A549 (cell line): Measurements from ENCODE around the gene PRKCE. TPM values are rescaled to one million over a fixed set of nuclear protein-coding genes. Genes with fewer than 3 reads are reported as not detected.

ENCODE experiments used
- ATAC-seq, 2 experiments: fragments of 200-7000 bp in 1 of 2; fragments of >200 bp in 1 of 2; cut with Nextera tagmentation in 1 of 2; cut with Tn5 transposase in 1 of 2; 3 replicates each; pipeline versions ENCODE4 v1.8.0 to v1.9.1; 2018 to 2020; ENCODE audit warnings: mild to moderate bottlenecking in 1 of 2, moderate library complexity in 1 of 2
- CTCF ChIA-PET: fragments of 300-600 bp; sonication (Branson Sonifier 250); formaldehyde crosslinking; extraction: SDS; loops from one replicate; lab custom pipeline; 2021; ENCODE audit warnings: antibody characterized with exemption, inconsistent platforms; lab: Yijun Ruan, JAX
- POLR2A ChIA-PET: fragments of 350-600 bp; formaldehyde crosslinking; extraction: SDS; loops from one replicate; lab custom pipeline; 2021; ENCODE audit warnings: antibody characterized with exemption, inconsistent platforms; lab: Yijun Ruan, JAX
- DNase-seq, 2 experiments: peaks; one replicate each; pipeline versions ENCODE4 v3.0.0 to v3.0.0-alpha.2; 2011 to 2016; ENCODE audit warnings: low read depth in 1 of 2, low spot score in 1 of 2
- FAIRE-seq: peaks from 2 replicates; lab custom pipeline; 2011; peaks lifted over from hg19 to GRCh38; lab: Jason Lieb, UNC
- H3K27ac ChIP-seq, 2 experiments: fragments of >200 bp; sonication (Bioruptor Twin); formaldehyde crosslinking; 3 replicates each; pipeline ENCODE4 v1.5.1; 2016 to 2017
- H3K4me1 ChIP-seq: fragments of >200 bp; sonication (Bioruptor Twin); formaldehyde crosslinking; 3 replicates; pipeline ENCODE4 v1.6.1; 2016
- H3K4me2 ChIP-seq: fragments of >200 bp; sonication (Bioruptor Twin); formaldehyde crosslinking; 3 replicates; pipeline ENCODE4 v1.6.1; 2016
- H3K4me3 ChIP-seq: fragments of >200 bp; sonication (Bioruptor Twin); formaldehyde crosslinking; 3 replicates; pipeline ENCODE4 v1.5.1; 2016
- H3K9me3 ChIP-seq: fragments of >200 bp; sonication (Bioruptor Twin); formaldehyde crosslinking; 3 replicates; pipeline ENCODE4 v1.6.1; 2016
- ATOH8 ChIP-seq: fragments of 250-450 bp; sonication (Bioruptor Pico); IDR thresholded peaks from 2 replicates; pipeline ENCODE4 v1.5.0; 2020; ENCODE audit warnings: low read depth, mild to moderate bottlenecking, moderate library complexity
- BHLHE40 ChIP-seq: IDR thresholded peaks from 2 replicates; pipeline ENCODE4 v1.6.1; 2012; ENCODE audit warnings: low read depth, low read length, inconsistent platforms
- CBX8 ChIP-seq: fragments of 200-600 bp; sonication (generic); IDR thresholded peaks from 2 replicates; pipeline ENCODE4 v1.6.1; 2016
- EHF ChIP-seq: fragments of 250-450 bp; sonication (Bioruptor Pico); IDR thresholded peaks from 2 replicates; pipeline ENCODE4 v1.5.0; 2020; ENCODE audit warnings: mild to moderate bottlenecking
- ELK1 ChIP-seq: fragments of 150-350 bp; IDR thresholded peaks from 2 replicates; pipeline ENCODE4 v1.6.1; 2014; ENCODE audit warnings: low read depth, mild to moderate bottlenecking, low read length
- FOSB ChIP-seq: fragments of 250-450 bp; sonication (Bioruptor Pico); IDR thresholded peaks from 2 replicates; pipeline ENCODE4 v1.5.0; 2020; ENCODE audit warnings: mild to moderate bottlenecking, moderate library complexity
- GATA3 ChIP-seq: IDR thresholded peaks from 2 replicates; pipeline ENCODE4 v1.6.1; 2012; ENCODE audit warnings: borderline replicate concordance
- HDAC2 ChIP-seq: fragments of 200-600 bp; sonication (generic); IDR thresholded peaks from 2 replicates; pipeline ENCODE4 v1.6.1; 2016
- HES2 ChIP-seq: fragments of >200 bp; sonication (Bioruptor Twin); formaldehyde crosslinking; IDR thresholded peaks from 2 replicates; pipeline ENCODE4 v1.6.1; 2016
- HEYL ChIP-seq: fragments of 250-450 bp; sonication (Bioruptor Pico); IDR thresholded peaks from 2 replicates; pipeline ENCODE4 v1.8.0; 2021; ENCODE audit warnings: mild to moderate bottlenecking, moderate library complexity
- HOXB5 ChIP-seq: fragments of 250-450 bp; sonication (Bioruptor Pico); IDR thresholded peaks from 2 replicates; pipeline ENCODE4 v1.5.0; 2020; ENCODE audit warnings: mild to moderate bottlenecking, moderate library complexity
- JUNB ChIP-seq: fragments of >200 bp; sonication (Bioruptor Twin); formaldehyde crosslinking; IDR thresholded peaks from 2 replicates; pipeline ENCODE4 v1.6.1; 2016
- MAFK ChIP-seq: fragments of 450-650 bp; IDR thresholded peaks from 2 replicates; pipeline ENCODE4 v1.6.1; 2014; ENCODE audit not compliant: partially characterized antibody
- MAX ChIP-seq: IDR thresholded peaks from 2 replicates; pipeline ENCODE4 v1.6.1; 2012
- MAZ ChIP-seq: fragments of 150-350 bp; IDR thresholded peaks from 2 replicates; pipeline ENCODE4 v1.6.1; 2014; ENCODE audit warnings: antibody characterized with exemption, low read depth, low read length, borderline replicate concordance
- MYC ChIP-seq: IDR thresholded peaks from 2 replicates; pipeline ENCODE4 v1.6.1; 2012; ENCODE audit warnings: mild to moderate bottlenecking, inconsistent platforms, low read length, improper control_type of control experiment, borderline replicate concordance
- NFE2L2 ChIP-seq: fragments of 150-350 bp; conservative IDR thresholded peaks from 2 replicates; pipeline ENCODE4 v1.6.1; 2014; ENCODE audit warnings: low read length
- NPAS2 ChIP-seq: fragments of 250-450 bp; sonication (Bioruptor Pico); IDR thresholded peaks from 2 replicates; pipeline ENCODE4 v1.8.0; 2022; ENCODE audit warnings: mild to moderate bottlenecking, moderate library complexity, borderline replicate concordance
- NR3C1 ChIP-seq: fragments of >200 bp; sonication (Bioruptor Twin); formaldehyde crosslinking; IDR thresholded peaks from 3 replicates; pipeline ENCODE4 v1.6.1; 2017
- PHF8 ChIP-seq: fragments of 200-600 bp; sonication (generic); IDR thresholded peaks from 2 replicates; pipeline ENCODE4 v1.6.1; 2016; ENCODE audit warnings: low read depth, mild to moderate bottlenecking, antibody characterized with exemption, moderate library complexity, borderline replicate concordance
- RARB ChIP-seq: fragments of 250-450 bp; sonication (Bioruptor Pico); IDR thresholded peaks from 2 replicates; pipeline ENCODE4 v1.8.0; 2021; ENCODE audit warnings: mild to moderate bottlenecking, moderate library complexity
- RNF2 ChIP-seq: fragments of 200-600 bp; sonication (generic); IDR thresholded peaks from 2 replicates; pipeline ENCODE4 v1.6.1; 2016; ENCODE audit warnings: low read depth, mild to moderate bottlenecking, antibody characterized with exemption, moderate library complexity, borderline replicate concordance
- SMC3 ChIP-seq: fragments of >200 bp; sonication (Bioruptor Twin); formaldehyde crosslinking; IDR thresholded peaks from 3 replicates; pipeline ENCODE4 v1.6.1; 2018; ENCODE audit warnings: inconsistent platforms
- ZC3H11A ChIP-seq: fragments of 450-650 bp; IDR thresholded peaks from 2 replicates; pipeline ENCODE4 v1.6.1; 2014; ENCODE audit warnings: antibody characterized with exemption, mild to moderate bottlenecking
- ZFP36 ChIP-seq: fragments of 450-650 bp; IDR thresholded peaks from 2 replicates; pipeline ENCODE4 v1.6.1; 2014; ENCODE audit warnings: borderline replicate concordance; ENCODE audit not compliant: partially characterized antibody
- WGBS: methylation state at CpG from one replicate; pipeline ENCODE4 v1.1.6; 2017; ENCODE audit errors: missing lambda C conversion rate; 5-methylcytosine and 5-hydroxymethylcytosine counted together
- polyA plus RNA-seq, 4 experiments: library from polyadenylated mRNA; depleted of rRNA in 3 of 4; stranded (reverse); fragments of >200 nt; fragmentation: RNase III in 1 of 4; extraction: RNeasy Plus Mini Kit Qiagen cat#74134 plus additional on column Dnase treatment in 1 of 4; gene quantifications; 2 replicates in 3 of 4; 3 replicates in 1 of 4; pipeline ENCODE4 v1.2.3, GENCODE V29; 2011 to 2017

The PRKCE gene
- polyA plus RNA-seq, 2 of the 4 experiments (the other 2 are of a cell fraction), result 11.5 to 12.0 TPM

- no peak overlapping the region for H3K4me2 ChIP-seq
- DNase-seq, result no peak
- no peak for ATAC-seq
- H3K4me3 ChIP-seq, result no peak overlapping the region
- POLR2A ChIA-PET, result no interaction called here
- H3K27ac ChIP-seq, result no peak overlapping the region
- CTCF ChIA-PET, result no interaction called here
- WGBS, result 93% methylated on average over 3 of the region's 3 CpGs
- no peaks in the 10 kb centered on the region for H3K4me1 ChIP-seq
- H3K9me3 ChIP-seq, result no peaks in the 10 kb centered on the region
- FAIRE-seq, result no peak
- TF ChIP-seq NPAS2 (CRISPR knock-in tag), result no peak
- no peak for TF ChIP-seq MAZ
- TF ChIP-seq ZFP36, result no peak
- TF ChIP-seq RARB, result no peak
Measured at GRCh38 chr2:45707006-45707405, 55.5 kb downstream of the PRKCE start.

- CTCF ChIA-PET, result interaction anchor here (1.1 kb wide), 2 partner anchors 10 to 195 kb away, joined by 3 read pairs; no protein-coding TSS in a partner anchor
- H3K9me3 ChIP-seq, result no peaks in the 10 kb centered on the region
- TF ChIP-seq EHF (no peak), SMC3 (no peak), BHLHE40 (no peak), PHF8 (no peak), HEYL (no peak), NFE2L2 (no peak), ZC3H11A (no peak)
- DNase-seq, result no peak
- no peak overlapping the region for H3K4me3 ChIP-seq
- no peaks in the 10 kb centered on the region for H3K4me1 ChIP-seq
- H3K27ac ChIP-seq, result no peak overlapping the region
- H3K4me2 ChIP-seq, result no peak overlapping the region
- no peak for ATAC-seq
- 82% methylated on average over 6 of the region's 6 CpGs for WGBS
- FAIRE-seq, result no peak
- POLR2A ChIA-PET, result no interaction called here
Measured at GRCh38 chr2:45707661-45708060, 56.2 kb downstream of the PRKCE start.

GRCh38 chr2:45708501-45708900 lies 57.0 kb downstream of the PRKCE start:
- FAIRE-seq (no peak), DNase-seq (no peak), ATAC-seq (no peak)
- CTCF ChIA-PET, result interaction anchor here (1.1 kb wide), 2 partner anchors 11 to 194 kb away, joined by 3 read pairs; no protein-coding TSS in a partner anchor
- no peaks in the 10 kb centered on the region for H3K4me1 ChIP-seq
- H3K4me2 ChIP-seq, result no peak overlapping the region
- no peak overlapping the region for H3K4me3 ChIP-seq
- H3K27ac ChIP-seq, result no peak overlapping the region
- POLR2A ChIA-PET, result no interaction called here
- TF ChIP-seq FOSB (CRISPR knock-in tag) (no peak), GATA3 (no peak), HEYL (no peak), RARB (no peak), NR3C1 (no peak), HOXB5 (CRISPR knock-in tag) (no peak), JUNB (no peak), RNF2 (no peak), HES2 (no peak), HDAC2 (no peak), CBX8 (no peak), NPAS2 (CRISPR knock-in tag) (no peak), ATOH8 (CRISPR knock-in tag) (no peak), MAX (no peak), ELK1 (no peak), MAFK (no peak), MYC (no peak)
- H3K9me3 ChIP-seq, result no peaks in the 10 kb centered on the region
- 60% methylated on average over 3 of the region's 3 CpGs for WGBS
